Measurements from ENCODE around the gene NLRC4.
"Not testable (repeated sequence)": the region's sequence is repeated elsewhere in the genome, so short reads cannot be mapped to it uniquely, and the experiment has no call there.

Gene NLRC4

GRCh38 chr2:32264422-32265105 lies at the start of gene NLRC4:
Gene NLRC4 (minus strand): TSS chr2:32264886. CDS start chr2:32256775, 8,111 bp downstream.
- DNase-seq, result no peak

DNA sequence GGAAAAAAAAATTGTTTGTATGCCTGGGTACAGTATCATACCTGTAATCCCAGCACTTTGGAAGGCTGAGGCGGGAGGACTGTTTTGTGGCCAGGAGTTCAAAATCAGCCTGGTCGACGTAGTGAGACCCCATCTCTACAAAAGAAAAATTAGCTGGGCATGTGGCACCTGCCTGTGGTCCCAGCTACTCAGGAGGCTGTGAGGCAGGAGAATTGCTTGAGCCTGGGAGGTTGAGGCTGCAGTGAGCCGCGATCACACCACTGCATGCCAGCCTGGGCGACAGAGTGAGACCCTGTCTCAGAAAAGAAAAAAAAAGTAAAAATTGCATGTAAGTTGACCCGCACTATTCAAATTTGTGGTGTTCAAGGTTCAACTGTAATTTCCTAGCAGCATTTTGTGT lies 45.9 kb upstream of the NLRC4 start:
- no peak for DNase-seq

DNA sequence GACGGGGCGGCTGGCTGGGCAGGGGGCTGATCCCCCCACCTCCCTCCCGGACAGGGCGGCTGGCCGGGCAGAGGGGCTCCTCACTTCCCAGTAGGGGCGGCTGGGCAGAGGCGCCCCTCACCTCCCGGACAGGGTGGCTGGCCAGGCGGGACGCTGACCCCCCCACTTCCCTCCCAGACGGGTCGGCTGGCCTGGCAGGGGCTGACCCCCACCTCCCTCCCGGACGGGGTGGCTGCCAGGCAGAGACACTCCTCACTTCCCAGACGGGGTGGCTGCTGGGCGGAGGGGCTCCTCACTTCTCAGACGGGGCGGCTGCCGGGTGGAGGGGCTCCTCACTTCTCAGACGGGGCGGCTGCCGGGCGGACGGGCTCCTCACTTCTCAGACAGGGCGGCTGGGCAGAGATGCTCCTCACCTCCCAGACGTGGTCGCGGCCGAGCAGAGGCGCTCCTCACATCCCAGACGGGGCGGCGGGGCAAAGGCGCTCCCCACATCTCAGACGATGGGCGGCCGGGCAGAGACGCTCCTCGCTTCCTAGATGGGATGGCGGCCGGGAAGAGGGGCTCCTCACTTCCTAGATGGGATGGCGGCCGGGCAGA lies 29.4 kb upstream of the NLRC4 start:
- not testable (repeated sequence) for DNase-seq

GRCh38 chr2:32293493-32293892 lies 28.8 kb upstream of the NLRC4 start:
- DNase-seq, result not testable (repeated sequence)

DNA sequence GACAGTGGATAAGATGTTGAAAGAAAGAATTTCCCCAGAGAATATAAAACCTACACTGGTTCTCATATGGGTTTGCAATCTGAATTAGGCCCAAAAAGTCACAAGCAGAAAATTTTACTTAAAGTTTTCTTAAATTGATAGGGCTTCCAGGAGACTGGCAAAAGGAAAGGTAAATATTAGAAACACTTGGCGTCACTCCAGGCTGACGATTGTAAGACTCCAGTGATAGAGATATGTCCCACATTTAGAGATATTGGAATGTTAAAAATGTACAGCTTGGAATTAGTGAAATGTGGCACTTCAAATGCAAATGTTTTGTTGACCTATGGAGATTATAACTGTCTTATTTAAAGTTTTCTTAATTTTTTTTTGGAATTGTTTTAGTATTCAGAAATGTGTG lies 27.1 kb upstream of the NLRC4 start:
- DNase-seq, result no peak

GRCh38 chr2:32290000-32290339 lies 25.3 kb upstream of the NLRC4 start:
- no peak for DNase-seq

DNA sequence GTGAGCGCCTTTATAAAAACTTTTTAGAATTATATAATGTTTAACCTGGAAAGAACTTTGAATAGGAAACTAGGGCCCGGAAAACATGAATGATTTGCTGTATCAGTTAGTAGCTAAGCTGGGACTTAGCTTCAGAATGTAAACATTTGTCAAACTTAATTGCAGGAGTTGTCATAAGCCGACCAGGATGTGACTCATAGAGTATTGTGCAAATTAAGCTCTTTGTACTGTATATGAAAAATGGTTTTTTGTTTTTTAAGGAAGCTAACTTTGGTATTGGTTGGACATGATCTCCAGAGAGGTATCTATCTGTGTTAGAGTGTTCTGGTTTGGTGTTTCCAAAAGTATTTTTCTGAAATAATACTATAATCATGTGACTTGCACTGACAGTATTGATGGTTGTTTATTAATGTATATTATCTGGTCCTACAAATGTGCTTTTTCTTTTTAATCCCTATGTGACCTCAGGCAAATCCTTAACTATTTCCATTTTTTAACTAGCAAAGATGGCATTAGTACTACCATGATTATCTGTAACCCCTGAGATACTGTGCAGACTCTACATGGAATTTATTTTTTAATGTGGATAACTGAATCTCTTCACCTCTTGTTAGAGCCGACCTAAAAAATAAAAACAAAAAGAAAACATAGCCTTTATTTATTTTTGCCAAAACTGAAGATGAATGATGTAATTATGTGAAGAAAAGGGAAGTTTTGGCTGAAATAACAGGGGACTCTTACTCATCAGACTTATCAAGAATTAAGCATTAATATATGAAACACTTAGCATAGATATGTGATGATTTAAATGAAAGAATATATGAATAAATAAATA lies 24.7 kb upstream of the NLRC4 start:
- DNase-seq, result no peak

- DNase-seq, result no peak
Observed at GRCh38 chr2:32284321-32284720, 19.6 kb upstream of the NLRC4 start.

- DNase-seq, result no peak
Observed at GRCh38 chr2:32278478-32278853, 13.8 kb upstream of the NLRC4 start.

GRCh38 chr2:32277674-32278477 lies 13.2 kb upstream of the NLRC4 start, which contains the start of gene YIPF4:
Gene YIPF4 (plus strand): TSS chr2:32277904. CDS start chr2:32278156, 252 bp downstream.
- peak; percentile 68 for DNase-seq

- no peak for DNase-seq
Observed at GRCh38 chr2:32277363-32277673, 12.6 kb upstream of the NLRC4 start.

DNA sequence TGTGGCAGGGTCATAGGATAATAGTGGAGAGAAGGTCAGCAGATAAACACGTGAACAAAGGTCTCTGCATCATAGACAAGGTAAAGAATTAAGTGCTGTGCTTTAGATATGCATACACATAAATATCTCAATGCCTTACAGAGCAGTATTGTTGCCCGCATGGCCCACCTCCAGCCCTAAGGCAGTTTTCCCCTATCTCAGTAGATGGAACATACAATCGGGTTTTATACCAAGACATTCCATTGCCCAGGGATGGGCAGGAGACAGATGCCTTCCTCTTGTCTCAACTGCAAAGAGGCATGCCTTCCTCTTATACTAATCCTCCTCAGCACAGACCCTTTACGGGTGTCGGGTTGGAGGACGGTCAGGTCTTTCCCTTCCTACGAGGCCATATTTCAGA lies 11.1 kb upstream of the NLRC4 start:
- DNase-seq, result not testable (repeated sequence)

- DNase-seq, result no peak
Observed at GRCh38 chr2:32274289-32274688, 9.6 kb upstream of the NLRC4 start.

DNA sequence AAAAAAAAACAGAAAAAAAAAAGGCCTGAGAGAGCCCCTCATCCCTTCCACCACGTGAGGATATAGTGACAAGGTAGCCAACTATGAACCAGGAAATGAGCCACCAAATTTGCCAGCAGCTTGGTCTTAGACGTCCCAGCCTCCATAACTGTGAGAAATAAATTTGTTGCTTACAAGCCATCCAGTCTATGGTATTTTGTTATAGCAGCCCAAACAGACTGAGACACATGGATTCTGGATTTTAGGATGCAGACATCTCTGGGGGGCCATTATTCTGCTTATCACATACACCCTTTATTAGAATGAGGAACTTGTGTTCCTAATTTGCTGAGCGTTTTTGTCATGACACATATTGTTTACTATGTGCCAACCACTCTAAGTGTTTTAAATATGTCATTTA lies 7.6 kb upstream of the NLRC4 start:
- DNase-seq, result no peak

- no peak for DNase-seq
Observed at GRCh38 chr2:32271063-32271462, 6.4 kb upstream of the NLRC4 start.

DNA sequence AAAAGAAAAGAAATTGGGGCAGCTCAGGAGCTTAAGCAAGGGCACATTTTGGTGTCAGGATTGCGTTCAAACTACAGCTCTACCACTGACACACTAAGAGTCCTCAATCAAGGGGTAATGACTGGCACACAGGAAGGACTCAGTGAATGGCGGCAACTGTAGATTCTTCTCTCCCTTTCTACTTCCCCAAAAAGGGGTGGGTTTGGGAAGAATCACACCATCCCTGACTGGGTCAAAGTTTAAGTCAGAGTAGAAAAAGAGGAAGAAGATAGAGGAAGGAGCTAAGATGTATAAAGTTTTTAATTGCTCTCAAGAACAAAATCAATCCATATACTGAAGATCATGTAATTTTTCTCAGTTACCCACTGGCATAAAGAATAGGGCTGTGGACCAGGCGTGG lies 2.6 kb downstream of the NLRC4 start:
- no peak for DNase-seq

GRCh38 chr2:32260376-32260775 lies 4.3 kb downstream of the NLRC4 start:
- no peak for DNase-seq

DNA sequence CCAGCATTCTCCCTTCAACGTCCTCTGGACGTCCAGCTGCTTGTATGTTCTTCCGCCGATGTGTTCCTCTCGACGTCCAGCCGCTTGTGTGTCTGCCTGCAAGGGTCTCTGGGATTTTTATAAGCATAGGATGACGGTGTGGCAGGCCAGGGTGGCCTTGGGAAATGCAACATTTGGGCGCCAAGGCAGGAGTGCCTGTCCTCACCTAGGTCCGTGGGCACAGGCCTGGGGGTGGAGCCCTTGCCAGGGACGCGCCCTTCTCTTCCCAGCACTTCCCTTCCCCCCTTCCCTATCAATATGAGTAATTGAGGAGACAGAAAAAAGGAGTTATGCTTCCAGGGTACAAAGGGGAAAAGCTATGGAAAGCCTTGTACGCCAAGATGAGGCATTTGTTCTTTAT lies 6.4 kb downstream of the NLRC4 start:
- DNase-seq, result no peak

- DNase-seq, result no peak
Observed at GRCh38 chr2:32250290-32250689, 14.4 kb downstream of the NLRC4 start.

- no peak for DNase-seq
Observed at GRCh38 chr2:32249731-32250236, 14.9 kb downstream of the NLRC4 start.

- DNase-seq, result no peak
Observed at GRCh38 chr2:32248299-32248698, 16.4 kb downstream of the NLRC4 start.

DNA sequence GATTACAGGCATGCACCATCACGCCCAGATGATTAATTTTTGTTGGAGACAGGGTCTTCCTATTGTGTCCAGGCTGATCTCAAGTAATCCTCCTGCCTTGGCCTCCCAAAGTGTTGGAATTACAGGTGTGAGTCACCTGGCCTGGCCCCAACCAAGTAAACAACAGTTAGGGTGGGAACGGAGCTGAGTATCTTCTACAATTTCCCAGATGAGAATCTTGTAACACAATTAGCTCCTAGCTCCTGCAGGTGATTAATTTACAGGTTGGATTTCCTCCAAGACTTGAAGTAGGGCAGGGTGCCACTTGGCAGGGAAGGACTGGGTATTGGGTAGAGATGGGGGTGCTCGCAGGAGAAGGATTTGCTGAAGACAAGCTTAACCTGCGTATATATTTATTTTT lies 17.8 kb downstream of the NLRC4 start:
- no peak for DNase-seq

DNA sequence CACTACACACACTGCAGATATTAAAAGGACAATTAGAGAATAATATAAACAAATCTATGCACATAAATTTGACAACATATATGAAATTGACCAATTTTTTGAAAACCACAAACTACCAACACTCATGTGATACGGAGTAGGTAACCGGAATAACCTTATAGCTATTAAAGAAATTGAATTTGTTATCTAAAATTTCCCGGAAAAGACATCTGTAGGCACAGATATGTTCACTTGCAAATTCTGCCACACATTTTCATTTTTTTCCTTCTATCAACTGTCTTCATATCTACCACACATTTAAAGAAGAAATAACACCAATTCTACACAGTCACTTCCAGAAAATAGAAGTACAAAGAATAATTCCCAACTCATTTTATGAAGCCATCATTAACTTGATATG lies 22.4 kb downstream of the NLRC4 start:
- DNase-seq, result no peak
